UCSD-AML1 (cell line): Measurements from ENCODE around the gene MED8.
"Not testable (repeated sequence)": the region's sequence is repeated elsewhere in the genome, so short reads cannot be mapped to it uniquely, and the experiment has no call there.

ENCODE experiments used
- DNase-seq: peaks from one replicate; lab custom pipeline; 2025; ENCODE audit not compliant: unreplicated experiment; lab: John Stamatoyannopoulos, UW

The MED8 gene

DNA sequence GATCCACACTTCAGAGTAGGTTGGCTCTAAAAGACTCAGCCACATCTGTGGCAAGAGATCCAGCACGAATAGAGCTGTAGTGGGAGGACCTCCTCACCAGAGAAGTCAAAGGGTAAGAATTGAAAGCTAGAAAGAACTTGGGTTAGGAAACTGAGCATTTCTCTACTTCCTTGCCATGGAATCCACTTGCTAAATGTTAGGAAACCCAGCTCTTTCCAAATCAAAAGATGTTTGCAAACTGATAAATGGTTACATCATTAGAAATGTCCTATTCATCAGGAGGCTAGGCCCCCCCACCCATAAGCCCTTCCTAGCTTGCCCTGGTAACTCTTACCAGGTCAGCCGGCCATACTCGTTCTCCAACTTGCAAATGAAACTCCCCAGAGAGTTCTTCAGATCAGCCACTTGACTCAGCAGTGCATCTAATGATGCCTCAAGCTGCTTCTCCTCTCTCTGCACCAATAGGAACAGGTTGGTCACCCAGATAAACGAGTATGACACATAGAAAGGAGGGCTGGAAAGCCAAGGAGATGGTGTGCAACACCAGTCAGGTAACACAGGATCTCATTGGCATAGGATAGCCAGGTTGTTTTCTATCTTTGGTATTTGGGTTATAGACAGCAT is 1.5 kb downstream of the MED8 start:
- DNase-seq, result no peak

- no peak for DNase-seq
Observed at GRCh38 chr1:43386676-43387075, 2.9 kb downstream of the MED8 start.

- DNase-seq, result no peak
Observed at GRCh38 chr1:43383449-43383848, 6.2 kb downstream of the MED8 start.

DNA sequence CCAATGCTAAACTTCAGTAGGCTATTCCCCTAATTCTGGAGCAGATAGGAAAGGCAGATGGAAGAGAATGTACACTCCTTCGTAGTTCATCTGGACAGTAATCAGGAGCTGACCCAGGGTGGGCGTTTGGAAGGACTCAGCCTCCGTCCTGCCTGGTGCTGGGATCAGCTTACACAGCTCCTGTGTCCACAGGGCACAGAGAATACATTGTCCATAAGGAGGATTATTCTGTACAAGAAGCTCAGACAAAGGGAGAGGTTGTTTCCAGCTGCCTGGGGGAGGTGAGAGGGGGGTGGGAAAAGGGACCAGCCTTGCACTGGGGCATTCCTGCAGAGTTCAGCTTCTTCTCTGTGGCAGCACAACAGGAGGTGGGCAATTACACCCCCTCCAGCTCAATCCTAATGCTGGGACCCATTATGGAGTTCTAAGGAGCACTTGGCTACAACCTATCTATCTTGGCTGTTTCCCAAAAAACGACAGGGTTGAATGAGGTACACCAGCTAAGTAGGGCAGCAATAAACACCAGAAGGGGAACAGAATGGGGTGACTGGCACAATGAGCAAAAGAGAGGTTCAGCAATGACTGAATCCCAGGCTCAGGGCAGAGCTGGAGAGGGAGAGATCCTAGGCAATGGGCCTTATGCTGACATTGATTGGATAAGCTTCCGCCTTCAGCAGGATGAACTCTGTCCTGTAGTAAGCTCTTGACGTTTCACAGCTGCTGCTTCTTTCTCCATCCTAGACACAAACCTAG is 7.4 kb downstream of the MED8 start:
- DNase-seq, result no peak

DNA sequence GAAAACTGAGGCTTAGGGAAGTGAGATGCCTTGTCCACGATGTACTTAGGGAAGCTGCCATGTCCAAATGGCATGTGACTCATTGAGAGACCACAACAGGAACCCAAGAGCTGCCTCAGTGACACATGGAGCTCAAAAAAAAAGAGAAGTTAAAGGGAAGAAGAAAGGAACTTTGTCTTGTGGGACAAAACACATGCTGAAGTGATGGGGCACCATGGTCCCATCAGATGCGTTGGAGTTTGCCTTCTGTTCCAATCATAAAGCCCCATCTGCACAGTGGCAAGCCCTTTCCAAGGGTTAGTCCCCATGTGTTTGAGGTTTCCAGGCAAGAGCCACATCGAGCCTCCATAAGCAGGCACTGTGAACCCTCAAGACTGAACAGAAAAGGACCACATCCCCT is 8.0 kb downstream of the MED8 start:
- DNase-seq, result no peak

- no peak for DNase-seq
Observed at GRCh38 chr1:43379476-43379875, 10.1 kb downstream of the MED8 start.

DNA sequence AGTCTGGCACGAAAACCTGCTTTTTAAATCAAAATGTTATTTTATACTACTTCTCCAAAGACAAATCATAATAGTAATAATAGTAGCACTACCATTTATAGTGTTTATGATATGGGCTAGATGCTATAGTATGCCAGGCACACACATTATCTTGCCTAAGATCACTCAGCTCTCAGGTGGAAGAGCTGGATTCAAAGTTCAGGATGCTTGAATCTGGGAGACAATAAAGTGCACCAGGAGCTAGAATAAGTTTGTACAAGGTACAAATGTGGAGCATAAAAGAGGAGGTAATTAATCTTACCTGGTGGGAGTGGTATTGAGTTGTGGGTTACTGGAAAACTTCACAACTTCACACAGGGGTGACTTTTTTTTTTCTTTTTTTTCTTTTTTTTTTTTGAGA is 11.8 kb downstream of the MED8 start:
- no peak for DNase-seq

DNA sequence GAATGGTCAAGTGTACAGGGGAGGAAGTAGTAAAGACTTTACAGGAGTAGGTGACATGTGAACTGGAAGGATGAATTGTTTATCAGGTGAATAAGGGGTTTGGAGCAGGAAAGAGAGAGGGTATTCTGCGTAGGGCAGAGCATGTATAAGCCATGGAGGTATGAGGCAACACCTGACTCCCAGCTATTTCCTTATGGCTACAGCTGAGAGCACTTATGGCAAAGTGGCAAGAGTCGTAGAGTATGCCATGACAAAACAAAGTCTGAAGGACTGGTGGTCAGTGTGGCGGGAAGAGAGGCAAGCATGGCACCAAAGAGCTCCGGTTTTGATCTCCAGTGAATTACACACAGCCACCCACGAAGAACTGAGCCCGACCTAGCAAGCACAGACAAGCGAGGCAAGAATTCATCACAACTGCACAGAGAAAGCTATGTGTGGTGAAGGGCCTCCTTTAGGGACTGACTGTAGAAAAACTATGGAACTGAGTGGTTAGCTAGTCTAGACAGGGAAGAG is 12.8 kb downstream of the MED8 start:
- no peak for DNase-seq

DNA sequence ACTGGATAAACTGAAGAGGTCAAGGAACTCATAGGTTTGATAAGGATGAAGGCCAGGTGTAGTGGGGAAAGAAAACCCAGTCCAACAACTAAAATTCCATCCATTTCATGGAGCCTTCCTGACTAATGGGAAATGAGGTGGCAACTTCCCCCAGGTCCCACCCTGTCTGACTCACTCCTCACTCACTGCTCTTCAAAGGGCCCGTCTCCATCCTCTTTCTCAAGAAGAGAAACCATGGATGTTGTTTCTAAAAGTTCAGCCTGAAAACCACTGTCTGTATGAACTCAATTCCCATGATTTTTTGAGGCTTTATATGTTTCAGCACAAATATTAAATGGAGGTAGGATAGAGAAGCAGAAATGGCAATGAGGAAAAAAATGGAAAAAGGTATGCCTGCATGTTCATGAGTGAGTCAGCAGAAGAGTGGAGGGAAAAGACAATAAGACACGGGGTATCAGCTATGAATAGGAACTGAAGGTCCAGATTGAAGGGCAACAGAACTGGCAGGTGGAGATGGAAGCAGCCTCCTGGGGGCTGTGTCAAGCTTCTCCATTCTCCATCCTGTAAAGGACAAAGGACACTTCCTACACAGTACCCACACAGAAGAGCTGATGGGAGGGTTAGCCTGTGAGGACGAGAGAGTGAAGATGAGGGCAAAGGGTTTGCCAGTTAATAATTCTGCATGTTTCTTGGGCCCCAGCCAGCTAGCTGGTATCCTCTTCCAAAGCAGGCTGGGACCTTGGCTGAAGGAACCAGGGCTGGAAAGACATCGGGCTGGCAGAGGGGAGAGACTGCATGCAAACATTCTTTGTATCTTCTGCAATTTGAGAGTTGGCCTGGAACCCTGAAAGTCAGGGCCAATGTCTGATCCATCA is 16.3 kb downstream of the MED8 start:
- no peak for DNase-seq

- no peak for DNase-seq
Observed at GRCh38 chr1:43372172-43372571, 17.4 kb downstream of the MED8 start.

DNA sequence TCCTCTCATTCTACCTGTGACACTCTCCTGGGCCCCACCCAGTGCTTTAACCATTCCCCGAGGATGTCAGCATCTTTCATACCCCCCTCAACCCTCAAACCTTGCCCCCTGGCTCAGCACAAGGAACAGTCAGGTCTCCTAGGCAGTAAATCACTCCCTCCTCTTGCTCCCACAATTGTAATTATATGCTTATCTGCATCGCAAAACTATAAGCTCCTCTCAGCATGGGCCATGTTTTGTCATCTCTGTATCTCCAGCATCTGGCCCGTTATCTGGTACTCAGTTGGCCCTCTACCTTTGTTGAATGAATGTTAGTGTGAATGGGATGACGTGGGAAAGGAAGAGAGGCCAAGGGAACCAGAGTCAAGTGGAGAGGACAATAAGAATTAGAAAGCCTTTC is 19.0 kb downstream of the MED8 start:
- DNase-seq, result no peak

DNA sequence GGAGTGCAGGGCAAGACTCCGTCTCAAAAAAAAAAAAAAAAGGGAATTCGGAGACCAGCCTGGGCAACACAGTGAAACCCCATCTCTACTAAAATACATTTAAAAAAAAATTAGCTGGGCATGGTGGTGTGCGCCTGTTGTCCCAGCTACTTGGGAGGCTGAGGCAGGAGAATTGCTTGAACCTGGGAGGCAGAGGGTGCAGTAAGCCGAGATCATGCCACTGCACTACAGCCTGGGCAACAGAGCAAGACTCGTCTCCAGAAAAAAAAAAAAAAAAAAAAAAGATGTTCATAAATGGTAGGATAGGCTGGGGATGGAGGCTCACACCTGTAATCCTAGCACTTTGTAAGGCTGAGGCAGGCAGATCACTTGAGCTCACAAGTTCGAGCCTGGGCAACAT is 19.8 kb downstream of the MED8 start:
- not testable (repeated sequence) for DNase-seq

DNA sequence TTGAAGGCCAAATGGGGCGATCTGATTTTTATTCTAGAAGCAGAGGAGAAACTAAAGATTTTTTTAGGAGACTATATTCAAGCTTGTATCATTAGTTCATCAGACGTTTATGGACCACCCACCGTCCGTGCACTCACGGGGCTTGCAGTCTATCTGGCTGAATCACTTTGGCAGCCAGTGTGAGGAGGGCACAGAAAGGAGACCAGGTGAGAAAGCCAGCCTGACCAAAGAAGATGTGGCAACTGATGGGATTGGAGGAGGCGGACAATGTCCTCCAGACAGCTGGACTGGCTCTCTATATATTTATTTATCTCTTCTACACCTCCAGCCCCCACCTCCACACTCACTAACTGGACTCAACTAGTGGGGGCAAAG is 21.0 kb downstream of the MED8 start:
- DNase-seq, result no peak

DNA sequence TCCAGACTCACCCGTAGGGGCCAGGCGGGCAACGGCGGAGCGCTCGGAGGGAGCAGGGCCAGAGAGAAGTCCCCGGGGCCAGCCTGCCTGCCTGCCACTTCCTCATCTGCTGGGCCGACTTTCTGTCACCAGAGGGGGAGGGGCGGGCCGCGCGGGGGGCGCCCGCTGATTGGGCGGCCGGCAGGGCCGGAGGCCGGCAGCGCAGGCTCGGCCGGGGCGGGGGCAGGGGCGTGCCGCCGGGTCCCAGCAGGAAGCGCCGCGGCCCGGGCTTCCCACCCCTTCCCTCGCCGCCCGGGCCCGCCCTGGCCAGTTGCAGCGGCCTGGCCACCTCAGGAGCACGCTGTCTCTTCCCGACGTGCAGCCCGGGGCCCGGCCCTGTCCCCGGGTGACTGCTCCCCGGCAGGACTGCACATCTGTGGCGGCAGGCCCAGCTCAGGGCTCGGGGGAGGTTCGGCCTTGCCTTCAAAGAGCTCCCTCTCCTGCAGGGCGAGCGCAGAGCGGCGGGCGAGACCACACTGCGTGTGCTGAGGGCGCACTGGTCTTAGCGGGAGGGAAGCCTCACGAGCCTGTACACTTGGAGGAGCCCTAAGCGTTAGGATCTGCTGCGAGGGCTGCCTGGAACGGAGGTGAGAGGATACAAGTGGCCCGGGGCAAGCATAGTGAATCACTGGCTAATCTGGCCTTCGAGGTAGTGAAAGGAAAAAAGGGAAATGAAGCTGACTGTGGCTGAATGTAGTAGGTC is 21.5 kb downstream of the MED8 start, which contains the start of gene ELOVL1:
TSS of gene ELOVL1 (minus strand) at position 108 of the 742 bp plus-strand sequence. CDS start 2,402 bp downstream, outside the sequence.
- DNase-seq, result peak; percentile 94

- no peak for DNase-seq
Observed at GRCh38 chr1:43367026-43367903, 22.3 kb downstream of the MED8 start.

DNA sequence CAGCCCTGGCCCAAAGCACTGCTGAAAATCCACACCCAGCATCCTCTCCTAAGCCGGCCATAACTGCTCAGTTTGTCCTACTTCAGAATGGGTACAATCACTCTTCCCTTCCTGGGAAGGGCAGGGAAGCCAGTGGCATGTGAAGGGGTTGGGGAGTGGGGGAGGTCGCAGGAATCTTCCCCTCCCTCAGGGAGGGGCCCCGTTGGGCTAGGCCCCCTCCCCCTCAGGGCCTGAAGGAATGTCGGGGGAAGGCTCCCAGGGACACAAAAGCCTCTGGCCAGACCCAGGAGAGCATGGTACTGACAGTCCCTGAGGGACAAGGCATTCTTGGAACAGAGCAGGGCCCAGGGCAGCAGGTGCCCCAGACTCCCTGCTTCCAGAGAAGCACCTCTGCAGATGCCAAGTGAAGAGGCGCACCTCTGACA is 23.0 kb downstream of the MED8 start:
- DNase-seq, result no peak

DNA sequence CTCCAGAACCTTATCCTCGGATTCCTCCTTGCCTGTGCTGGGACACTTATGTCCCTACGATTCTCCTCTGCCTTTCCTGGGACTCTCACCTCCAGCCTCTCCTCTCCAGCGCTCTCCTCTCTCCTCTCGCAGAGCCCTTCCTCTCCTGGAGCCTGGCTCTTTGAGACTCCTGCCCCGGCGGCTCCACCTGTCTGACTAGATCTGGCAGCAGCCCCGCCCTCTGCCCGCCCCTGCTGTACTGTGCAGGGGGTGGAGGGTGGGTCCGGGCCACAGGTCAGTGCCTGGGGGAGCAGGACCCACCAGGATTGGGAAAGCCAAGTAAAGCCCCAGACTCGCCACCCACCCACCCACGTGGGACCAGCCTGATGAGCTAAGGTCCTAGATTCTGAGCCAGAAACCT is 23.4 kb downstream of the MED8 start:
- no peak for DNase-seq

- DNase-seq, result no peak
Observed at GRCh38 chr1:43365678-43366077, 23.9 kb downstream of the MED8 start.

GRCh38 chr1:43363935-43364525 is 25.6 kb downstream of the MED8 start:
- no peak for DNase-seq
